Stimulated activated CD4-positive, alpha-beta T cell treated with anti-CD3 and anti-CD28 coated beads, Interleukin-12 subunit alpha, Interleukin-12 subunit beta, amount 100 ng/mL, for 4 hours (primary cell): ENCODE measurements around the gene TDRD3.

ENCODE experiments used
- DNase-seq: peaks from one replicate; pipeline ENCODE4 v3.0.0-alpha.2; 2020

The TDRD3 gene

GRCh38 chr13:60583196-60583888 lies 186.3 kb downstream of the TDRD3 start:
- no peak for DNase-seq

GRCh38 chr13:60583911-60584753 lies 187.1 kb downstream of the TDRD3 start:
- no peak for DNase-seq

- no peak for DNase-seq
Measured at GRCh38 chr13:60584976-60585375, 188.0 kb downstream of the TDRD3 start.

- DNase-seq: no peak
Measured at GRCh38 chr13:60590800-60591747, 194.1 kb downstream of the TDRD3 start.

GRCh38 chr13:60603049-60603448 lies 206.0 kb downstream of the TDRD3 start:
- DNase-seq: no peak

- DNase-seq: no peak
Measured at GRCh38 chr13:60604058-60604457, 207.0 kb downstream of the TDRD3 start.

- no peak for DNase-seq
Measured at GRCh38 chr13:60608954-60609353, 211.9 kb downstream of the TDRD3 start.

GRCh38 chr13:60611523-60611922 lies 214.5 kb downstream of the TDRD3 start:
- no peak for DNase-seq

- no peak for DNase-seq
Measured at GRCh38 chr13:60612593-60612992, 215.6 kb downstream of the TDRD3 start.

GRCh38 chr13:60613080-60613479 lies 216.1 kb downstream of the TDRD3 start:
- no peak for DNase-seq

GRCh38 chr13:60617991-60618733 lies 221.1 kb downstream of the TDRD3 start:
- DNase-seq: no peak

GRCh38 chr13:60619461-60619860 lies 222.4 kb downstream of the TDRD3 start:
- DNase-seq: no peak

GRCh38 chr13:60620611-60621395 lies 223.8 kb downstream of the TDRD3 start:
- DNase-seq: no peak

GRCh38 chr13:60623151-60623550 lies 226.1 kb downstream of the TDRD3 start:
- no peak for DNase-seq
